ENCODE data around the gene LIMK1. TPM values are rescaled to one million over a fixed set of nuclear protein-coding genes. Genes with fewer than 3 reads are reported as not detected.

The LIMK1 gene
- total and polyA plus RNA-seq, 2 experiments from 2014 or later, result 13.0 to 96.5 TPM

DNA sequence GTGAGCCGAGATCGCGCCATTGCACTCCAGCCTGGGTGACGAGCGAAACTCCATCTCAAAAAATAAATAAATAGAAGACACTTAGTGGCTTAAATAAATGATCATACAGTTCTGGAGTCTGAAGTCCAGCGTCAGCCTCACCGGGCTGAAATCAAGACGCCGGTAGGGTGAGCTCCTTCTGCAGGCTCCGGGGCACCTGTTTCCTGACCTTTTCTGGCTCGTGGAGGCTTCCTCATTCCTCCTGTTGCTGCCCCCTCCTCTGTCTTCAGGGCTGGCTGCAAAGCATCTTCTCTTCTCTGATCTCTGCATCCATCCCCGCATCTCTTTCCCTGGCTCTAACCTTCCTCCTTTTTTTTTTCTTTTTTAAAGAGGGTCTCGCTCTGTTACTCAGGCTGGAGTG lies 32.8 kb downstream of the LIMK1 start:
- peaks cover 3% of the 10 kb centered on the region; the same call in 1 of the 3 replicates for H3K9me3 Mint-ChIP-seq
- no peaks in the 10 kb centered on the region; the same call in 1 of the 2 replicates for H3F3A ChIP-seq (replicated peaks; ENCODE audit: low read depth)
- DNase-seq (ENCODE audit: low spot score), result no peak
- no peak overlapping the region for H3K4me3 Mint-ChIP-seq
- H3K27me3 Mint-ChIP-seq (ENCODE audit: insufficient read depth, low read depth, poor library complexity), result peaks cover 10% of the 10 kb centered on the region
- no peak overlapping the region for H2AFZ ChIP-seq
- H3K36me3 Mint-ChIP-seq (ENCODE audit: low read depth), result peaks cover 63% of the 10 kb centered on the region
- no peaks in the 10 kb centered on the region for H3K9me2 ChIP-seq (ENCODE audit: insufficient read depth)
- no peak overlapping the region for H3K4me3 ChIP-seq
- H4K20me1 ChIP-seq (replicated peaks; ENCODE audit: insufficient read depth), result no peaks in the 10 kb centered on the region
- no peaks in the 10 kb centered on the region for H3K79me2 ChIP-seq (replicated peaks; ENCODE audit: insufficient read depth)
- ATAC-seq, result no peak
- no peaks in the 10 kb centered on the region for H3K4me1 ChIP-seq (ENCODE audit: insufficient read depth)
- H3K27ac ChIP-seq (ENCODE audit: low read depth), result no peak overlapping the region
- no peak overlapping the region for H3K4me2 ChIP-seq
- no peaks in the 10 kb centered on the region for H3K4me1 Mint-ChIP-seq
- no peak overlapping the region for H3K27ac Mint-ChIP-seq
- no peak for TF ChIP-seq NANOG (IDR thresholded peaks at IDR 0.05; ENCODE audit: borderline replicate concordance)
- TF ChIP-seq, protein P1, sequence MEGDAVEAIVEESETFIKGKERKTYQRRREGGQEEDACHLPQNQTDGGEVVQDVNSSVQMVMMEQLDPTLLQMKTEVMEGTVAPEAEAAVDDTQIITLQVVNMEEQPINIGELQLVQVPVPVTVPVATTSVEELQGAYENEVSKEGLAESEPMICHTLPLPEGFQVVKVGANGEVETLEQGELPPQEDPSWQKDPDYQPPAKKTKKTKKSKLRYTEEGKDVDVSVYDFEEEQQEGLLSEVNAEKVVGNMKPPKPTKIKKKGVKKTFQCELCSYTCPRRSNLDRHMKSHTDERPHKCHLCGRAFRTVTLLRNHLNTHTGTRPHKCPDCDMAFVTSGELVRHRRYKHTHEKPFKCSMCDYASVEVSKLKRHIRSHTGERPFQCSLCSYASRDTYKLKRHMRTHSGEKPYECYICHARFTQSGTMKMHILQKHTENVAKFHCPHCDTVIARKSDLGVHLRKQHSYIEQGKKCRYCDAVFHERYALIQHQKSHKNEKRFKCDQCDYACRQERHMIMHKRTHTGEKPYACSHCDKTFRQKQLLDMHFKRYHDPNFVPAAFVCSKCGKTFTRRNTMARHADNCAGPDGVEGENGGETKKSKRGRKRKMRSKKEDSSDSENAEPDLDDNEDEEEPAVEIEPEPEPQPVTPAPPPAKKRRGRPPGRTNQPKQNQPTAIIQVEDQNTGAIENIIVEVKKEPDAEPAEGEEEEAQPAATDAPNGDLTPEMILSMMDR (conservative IDR thresholded peaks at IDR 0.05; ENCODE audit: low read depth in 2 of 2), result no peak
- TF ChIP-seq EZH2phosphoT487 (IDR thresholded peaks at IDR 0.05; ENCODE audit: unreplicated experiment), result no peak
- TF ChIP-seq POLR2AphosphoS5 (IDR thresholded peaks at IDR 0.05; ENCODE audit: low read depth), result no peak
- TF ChIP-seq, protein P2, sequence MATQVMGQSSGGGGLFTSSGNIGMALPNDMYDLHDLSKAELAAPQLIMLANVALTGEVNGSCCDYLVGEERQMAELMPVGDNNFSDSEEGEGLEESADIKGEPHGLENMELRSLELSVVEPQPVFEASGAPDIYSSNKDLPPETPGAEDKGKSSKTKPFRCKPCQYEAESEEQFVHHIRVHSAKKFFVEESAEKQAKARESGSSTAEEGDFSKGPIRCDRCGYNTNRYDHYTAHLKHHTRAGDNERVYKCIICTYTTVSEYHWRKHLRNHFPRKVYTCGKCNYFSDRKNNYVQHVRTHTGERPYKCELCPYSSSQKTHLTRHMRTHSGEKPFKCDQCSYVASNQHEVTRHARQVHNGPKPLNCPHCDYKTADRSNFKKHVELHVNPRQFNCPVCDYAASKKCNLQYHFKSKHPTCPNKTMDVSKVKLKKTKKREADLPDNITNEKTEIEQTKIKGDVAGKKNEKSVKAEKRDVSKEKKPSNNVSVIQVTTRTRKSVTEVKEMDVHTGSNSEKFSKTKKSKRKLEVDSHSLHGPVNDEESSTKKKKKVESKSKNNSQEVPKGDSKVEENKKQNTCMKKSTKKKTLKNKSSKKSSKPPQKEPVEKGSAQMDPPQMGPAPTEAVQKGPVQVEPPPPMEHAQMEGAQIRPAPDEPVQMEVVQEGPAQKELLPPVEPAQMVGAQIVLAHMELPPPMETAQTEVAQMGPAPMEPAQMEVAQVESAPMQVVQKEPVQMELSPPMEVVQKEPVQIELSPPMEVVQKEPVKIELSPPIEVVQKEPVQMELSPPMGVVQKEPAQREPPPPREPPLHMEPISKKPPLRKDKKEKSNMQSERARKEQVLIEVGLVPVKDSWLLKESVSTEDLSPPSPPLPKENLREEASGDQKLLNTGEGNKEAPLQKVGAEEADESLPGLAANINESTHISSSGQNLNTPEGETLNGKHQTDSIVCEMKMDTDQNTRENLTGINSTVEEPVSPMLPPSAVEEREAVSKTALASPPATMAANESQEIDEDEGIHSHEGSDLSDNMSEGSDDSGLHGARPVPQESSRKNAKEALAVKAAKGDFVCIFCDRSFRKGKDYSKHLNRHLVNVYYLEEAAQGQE (IDR thresholded peaks at IDR 0.05; ENCODE audit: unreplicated experiment), result no peak
- TF ChIP-seq JUNB (IDR thresholded peaks at IDR 0.05; ENCODE audit: unreplicated experiment), result no peak
- TF ChIP-seq STAT1 (IDR thresholded peaks at IDR 0.05; ENCODE audit: unreplicated experiment), result no peak
- TF ChIP-seq, protein P3, sequence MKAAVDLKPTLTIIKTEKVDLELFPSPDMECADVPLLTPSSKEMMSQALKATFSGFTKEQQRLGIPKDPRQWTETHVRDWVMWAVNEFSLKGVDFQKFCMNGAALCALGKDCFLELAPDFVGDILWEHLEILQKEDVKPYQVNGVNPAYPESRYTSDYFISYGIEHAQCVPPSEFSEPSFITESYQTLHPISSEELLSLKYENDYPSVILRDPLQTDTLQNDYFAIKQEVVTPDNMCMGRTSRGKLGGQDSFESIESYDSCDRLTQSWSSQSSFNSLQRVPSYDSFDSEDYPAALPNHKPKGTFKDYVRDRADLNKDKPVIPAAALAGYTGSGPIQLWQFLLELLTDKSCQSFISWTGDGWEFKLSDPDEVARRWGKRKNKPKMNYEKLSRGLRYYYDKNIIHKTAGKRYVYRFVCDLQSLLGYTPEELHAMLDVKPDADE (IDR thresholded peaks at IDR 0.05), result no peak
- TF ChIP-seq ZNF114 (CRISPR knock-in tag; IDR thresholded peaks at IDR 0.05), result no peak
- no peak for TF ChIP-seq EZH2 (IDR thresholded peaks at IDR 0.05; ENCODE audit: low read depth, unreplicated experiment)
- H3K27me3 ChIP-seq (ENCODE audit: insufficient read depth), result no peaks in the 10 kb centered on the region
- no peaks in the 10 kb centered on the region for H3K36me3 ChIP-seq (ENCODE audit: insufficient read depth)
